HepG2 (cell line): ENCODE results near the gene COL9A1. TPM values are rescaled to one million over a fixed set of nuclear protein-coding genes. Genes with fewer than 3 reads are reported as not detected.

Experiments used
- ATAC-seq: fragments of 200-7000 bp; cut with Tn5 transposase; 3 replicates; pipeline ENCODE4 v1.9.1; 2020; ENCODE audit warnings: mild to moderate bottlenecking, moderate library complexity
- BruUV-seq: library from RNA; stranded (reverse); fragments of 400-500 nt; replicated peaks from 2 replicates; lab custom pipeline; 2021; lab: Mats Ljungman, UMichigan
- CTCF ChIA-PET: fragments of 300-600 bp; formaldehyde crosslinking; extraction: SDS; loops from one replicate; lab custom pipeline; 2021; ENCODE audit warnings: low total read pairs, inconsistent platforms, low intra/inter-chr PET ratio; lab: Yijun Ruan, JAX
- POLR2A ChIA-PET: fragments of 350-600 bp; sonication (Branson Sonifier 250); formaldehyde crosslinking; loops from one replicate; lab custom pipeline; 2020; ENCODE audit warnings: antibody characterized with exemption, inconsistent platforms; lab: Yijun Ruan, JAX
- DNase-seq: peaks from one replicate; pipeline ENCODE4 v3.0.0-alpha.2; 2015; ENCODE audit warnings: low spot score
- FAIRE-seq: peaks from 3 replicates; lab custom pipeline; 2011; peaks lifted over from hg19 to GRCh38; lab: Jason Lieb, UNC
- H2AFZ ChIP-seq: one replicate; pipeline ENCODE4 v1.6.1; 2011; ENCODE audit warnings: low read length, inconsistent platforms
- H3K27ac ChIP-seq: fragments of 300-600 bp; 3 replicates; pipeline ENCODE4 v1.8.0; 2011; ENCODE audit warnings: mixed run types, mild to moderate bottlenecking, mixed read lengths, low read length, inconsistent platforms; ENCODE audit not compliant: insufficient read depth; ENCODE audit errors: extremely low read length
- H3K27me3 ChIP-seq, 2 experiments: fragments of 200-600 bp in 1 of 2; 2 replicates in 1 of 2; 3 replicates in 1 of 2; pipeline versions ENCODE4 v1.6.0 to v1.8.0; 2011; ENCODE audit warnings: low read length in 2 of 2, mild to moderate bottlenecking in 2 of 2, moderate library complexity in 2 of 2, inconsistent platforms in 1 of 2; ENCODE audit not compliant: insufficient read depth in 2 of 2, control insufficient read depth in 1 of 2
- H3K36me3 ChIP-seq, 2 experiments: fragments of 200-600 bp in 1 of 2; replicated peaks in 1 of 2; 2 replicates in 1 of 2; 3 replicates in 1 of 2; pipeline versions ENCODE4 v1.5.1 to v1.8.0; 2011; ENCODE audit warnings: low read length in 2 of 2, inconsistent platforms in 1 of 2; ENCODE audit not compliant: insufficient read depth in 2 of 2, control insufficient read depth in 1 of 2
- H3K4me1 ChIP-seq: 2 replicates; pipeline ENCODE4 v1.5.1; 2012; ENCODE audit warnings: low read length, inconsistent platforms; ENCODE audit not compliant: insufficient read depth
- H3K4me2 ChIP-seq: 2 replicates; pipeline ENCODE4 v1.6.0; 2011; ENCODE audit warnings: low read depth, low read length, inconsistent platforms
- H3K4me3 ChIP-seq, 3 experiments: fragments of 200-600 bp in 1 of 3; sonication (generic), shearing (Covaris generic) in 1 of 3; replicated peaks in 1 of 3; 2 replicates each; pipeline ENCODE4 v1.5.1; 2011 to 2016; ENCODE audit warnings: low read length in 3 of 3, inconsistent platforms in 2 of 3, low read depth in 2 of 3, mild to moderate bottlenecking in 2 of 3, control low read depth in 1 of 3, mixed read lengths in 1 of 3; ENCODE audit not compliant: insufficient read depth in 1 of 3
- H3K79me2 ChIP-seq: one replicate; pipeline ENCODE4 v1.6.1; 2011; ENCODE audit warnings: low read length, inconsistent platforms; ENCODE audit not compliant: insufficient read depth
- H3K9ac ChIP-seq: 2 replicates; pipeline ENCODE4 v1.6.0; 2011; ENCODE audit warnings: mild to moderate bottlenecking, low read depth, low read length, inconsistent platforms; ENCODE audit not compliant: insufficient read depth
- H3K9me3 ChIP-seq: 2 replicates; pipeline ENCODE4 v1.5.1; 2012; ENCODE audit warnings: mild to moderate bottlenecking, low read length
- H4K20me1 ChIP-seq: 2 replicates; pipeline ENCODE4 v1.6.0; 2011; ENCODE audit warnings: inconsistent platforms, mild to moderate bottlenecking, low read length, moderate library complexity; ENCODE audit not compliant: insufficient read depth
- FOXO1 ChIP-seq: sonication (generic); formaldehyde crosslinking; IDR thresholded peaks from 2 replicates; pipeline ENCODE4 v1.4.0; 2020; ENCODE audit warnings: missing genetic modification reagents
- JARID2 ChIP-seq: sonication (generic); formaldehyde crosslinking; IDR thresholded peaks from 2 replicates; pipeline ENCODE4 v1.8.1; 2023; ENCODE audit warnings: missing genetic modification reagents, inconsistent platforms; ENCODE audit not compliant: insufficient replicate concordance
- MAF1 ChIP-seq: sonication (generic); formaldehyde crosslinking; IDR thresholded peaks from 2 replicates; pipeline ENCODE4 v1.5.0; 2020; ENCODE audit warnings: missing genetic modification reagents, borderline replicate concordance
- NONO ChIP-seq, 2 experiments: fragments of 450-650 bp in 1 of 2; sonication (generic) in 1 of 2; formaldehyde crosslinking in 1 of 2; IDR thresholded peaks in 1 of 2; conservative IDR thresholded peaks in 1 of 2; 2 replicates each; pipeline versions ENCODE4 v1.6.1 to v1.8.0; 2017 to 2022; ENCODE audit warnings: mild to moderate bottlenecking in 1 of 2, missing genetic modification reagents in 1 of 2, moderate library complexity in 1 of 2
- SOX6 ChIP-seq, 2 experiments: fragments of 450-650 bp in 1 of 2; sonication (generic) in 1 of 2; formaldehyde crosslinking in 1 of 2; IDR thresholded peaks; 2 replicates each; pipeline versions ENCODE4 v1.4.0 to v1.6.1; 2017 to 2020; ENCODE audit warnings: antibody characterized with exemption in 1 of 2, mild to moderate bottlenecking in 1 of 2, missing genetic modification reagents in 1 of 2
- ZNF230 ChIP-seq: sonication (generic); formaldehyde crosslinking; IDR thresholded peaks from 2 replicates; pipeline ENCODE4 v1.4.0; 2020; ENCODE audit warnings: mild to moderate bottlenecking, missing genetic modification reagents
- ZNF713 ChIP-seq: sonication (generic); formaldehyde crosslinking; IDR thresholded peaks from 2 replicates; pipeline ENCODE4 v1.4.0; 2020; ENCODE audit warnings: mild to moderate bottlenecking, missing genetic modification reagents
- WGBS: methylation state at CpG from one replicate; pipeline ENCODE4 v1.1.6; 2017; ENCODE audit warnings: low lambda C conversion rate; 5-methylcytosine and 5-hydroxymethylcytosine counted together
- in situ Hi-C: cut with HindIII; loops from 2 replicates; pipeline ENCODE4 v1.10.0; 2017; ENCODE audit warnings: low pct_unique_long_range_greater_than_20kb; ENCODE audit not compliant: extremely low pct_ligation_motif_present
- intact Hi-C: fragments of 100-400 bp; cut with micrococcal nuclease; formaldehyde crosslinking; loops from one replicate; pipeline ENCODE4 v1.10.0; 2022; ENCODE audit not compliant: unreplicated experiment
- polyA plus RNA-seq, 8 experiments: library from polyadenylated mRNA; depleted of rRNA in 3 of 8; stranded (reverse) in 7 of 8; unstranded in 1 of 8; fragments of >200 nt; fragmentation: Illumina TruSeq in 4 of 8; extraction: Trizol in 4 of 8; gene quantifications; 2 replicates each; pipeline versions ENCODE4 v1.2.1 to v1.2.3, GENCODE V29; 2011 to 2016; ENCODE audit warnings: low read depth in 4 of 8, missing spikeins in 1 of 8, mixed read lengths in 1 of 8; ENCODE audit not compliant: insufficient read depth in 1 of 8
- total RNA-seq, 5 experiments: library from RNA; depleted of rRNA; stranded (reverse); fragments of >200 nt; fragmentation: Illumina TruSeq; extraction: Trizol; gene quantifications; 2 replicates each; pipeline ENCODE4 v1.2.3, GENCODE V29; 2016; ENCODE audit warnings: low read depth in 1 of 5
- TF ChIP-seq, protein P1 (sequence below): IDR thresholded peaks from 2 replicates; pipeline ENCODE4 v1.6.1; 2016; ENCODE audit warnings: low read depth, control low read depth
- TF ChIP-seq, protein P2 (sequence below): sonication (generic); formaldehyde crosslinking; IDR thresholded peaks from 2 replicates; pipeline ENCODE4 v1.4.0; 2020; ENCODE audit warnings: mild to moderate bottlenecking, missing genetic modification reagents
- TF ChIP-seq, protein P3 (sequence below): fragments of 450-650 bp; IDR thresholded peaks from 2 replicates; pipeline ENCODE4 v1.6.1; 2017

The COL9A1 gene
- total and polyA plus RNA-seq, 2 of the 13 experiments (the other 11 are each of a cell fraction or from before 2014, with no cell fraction given), result 0.08 TPM; not detected in 1

- in situ Hi-C loops (no loop called here), intact Hi-C loops (no loop called here)
- Histone ChIP-seq H3K27ac (no peak overlapping the region), H3K9ac (no peak overlapping the region), H3K9me3 (no peaks in the 10 kb centered on the region), H3K79me2 (no peaks in the 10 kb centered on the region), H2AFZ (no peak overlapping the region), H3K4me3 (no peak overlapping the region), H3K4me1 (no peaks in the 10 kb centered on the region), H3K27me3 (0 out of 5 replicates have a peak, but pooled peaks cover 0 to 2% of the 10 kb centered on the region in 2 experiments), H3K36me3 (no peaks in the 10 kb centered on the region), H3K4me2 (no peak overlapping the region), H4K20me1 (no peaks in the 10 kb centered on the region)
- no peak for ATAC-seq
- no peak for DNase-seq
- no TSS peak for BruUV-seq
- ChIA-PET POLR2A (no interaction called here), CTCF (no interaction called here)
- TF ChIP-seq NONO (IDR thresholded peaks at IDR 0.05) (no peak), NONO (CRISPR knock-in tag; conservative IDR thresholded peaks at IDR 0.05) (no peak), JARID2 (no peak)
- TF ChIP-seq, protein P1, sequence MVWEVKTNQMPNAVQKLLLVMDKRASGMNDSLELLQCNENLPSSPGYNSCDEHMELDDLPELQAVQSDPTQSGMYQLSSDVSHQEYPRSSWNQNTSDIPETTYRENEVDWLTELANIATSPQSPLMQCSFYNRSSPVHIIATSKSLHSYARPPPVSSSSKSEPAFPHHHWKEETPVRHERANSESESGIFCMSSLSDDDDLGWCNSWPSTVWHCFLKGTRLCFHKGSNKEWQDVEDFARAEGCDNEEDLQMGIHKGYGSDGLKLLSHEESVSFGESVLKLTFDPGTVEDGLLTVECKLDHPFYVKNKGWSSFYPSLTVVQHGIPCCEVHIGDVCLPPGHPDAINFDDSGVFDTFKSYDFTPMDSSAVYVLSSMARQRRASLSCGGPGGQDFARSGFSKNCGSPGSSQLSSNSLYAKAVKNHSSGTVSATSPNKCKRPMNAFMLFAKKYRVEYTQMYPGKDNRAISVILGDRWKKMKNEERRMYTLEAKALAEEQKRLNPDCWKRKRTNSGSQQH (CRISPR knock-in tag), result no peak
- no peak for FAIRE-seq
Observed at GRCh38 chr6:70298068-70298467, 4.8 kb downstream of the COL9A1 start.

DNA sequence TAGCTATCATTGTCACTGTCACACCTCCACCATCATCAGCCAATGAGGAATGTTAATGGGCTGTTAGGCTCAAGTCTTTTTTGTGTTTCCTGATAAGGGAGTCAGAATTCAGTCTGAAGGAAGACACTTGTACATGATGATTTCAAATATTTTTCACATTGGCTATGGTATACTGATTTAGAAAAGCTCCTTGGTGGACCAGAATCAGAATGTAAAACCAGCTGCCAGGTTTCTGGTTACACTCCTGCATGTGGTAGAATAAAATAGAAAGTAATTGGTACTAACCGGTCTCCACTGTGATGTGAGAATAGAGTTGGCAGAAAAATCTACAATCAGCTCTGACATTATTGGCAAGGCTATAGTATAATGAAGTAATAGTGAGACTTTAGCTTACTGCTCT is 10.7 kb downstream of the COL9A1 start:
- no peaks in the 10 kb centered on the region for H3K36me3 ChIP-seq
- ChIA-PET POLR2A (no interaction called here), CTCF (no interaction called here)
- H2AFZ ChIP-seq, result no peak overlapping the region
- no peak overlapping the region for H3K4me3 ChIP-seq
- no peak for DNase-seq
- H3K9ac ChIP-seq, result no peak overlapping the region
- H3K79me2 ChIP-seq, result no peaks in the 10 kb centered on the region
- in situ Hi-C loops, result no loop called here
- no peaks in the 10 kb centered on the region for H3K9me3 ChIP-seq
- FAIRE-seq, result no peak
- H4K20me1 ChIP-seq, result no peaks in the 10 kb centered on the region
- BruUV-seq, result no TSS peak
- H3K4me1 ChIP-seq, result no peaks in the 10 kb centered on the region
- H3K4me2 ChIP-seq, result no peak overlapping the region
- ATAC-seq, result no peak
- WGBS, result 4% methylated on average over 1 of the region's 1 CpG
- peaks cover 0 to 3% of the 10 kb centered on the region in 2 experiments; a peak in 2 of 5 replicates for H3K27me3 ChIP-seq
- H3K27ac ChIP-seq, result no peak overlapping the region
- intact Hi-C loops, result no loop called here
- TF ChIP-seq MAF1 (CRISPR knock-in tag) (no peak), ZNF230 (CRISPR knock-in tag) (no peak), FOXO1 (no peak), ZNF713 (CRISPR knock-in tag) (no peak), SOX6 (IDR thresholded peaks at IDR 0.05) (no peak), SOX6 (CRISPR knock-in tag; IDR thresholded peaks at IDR 0.05) (no peak)
- TF ChIP-seq, protein P2, sequence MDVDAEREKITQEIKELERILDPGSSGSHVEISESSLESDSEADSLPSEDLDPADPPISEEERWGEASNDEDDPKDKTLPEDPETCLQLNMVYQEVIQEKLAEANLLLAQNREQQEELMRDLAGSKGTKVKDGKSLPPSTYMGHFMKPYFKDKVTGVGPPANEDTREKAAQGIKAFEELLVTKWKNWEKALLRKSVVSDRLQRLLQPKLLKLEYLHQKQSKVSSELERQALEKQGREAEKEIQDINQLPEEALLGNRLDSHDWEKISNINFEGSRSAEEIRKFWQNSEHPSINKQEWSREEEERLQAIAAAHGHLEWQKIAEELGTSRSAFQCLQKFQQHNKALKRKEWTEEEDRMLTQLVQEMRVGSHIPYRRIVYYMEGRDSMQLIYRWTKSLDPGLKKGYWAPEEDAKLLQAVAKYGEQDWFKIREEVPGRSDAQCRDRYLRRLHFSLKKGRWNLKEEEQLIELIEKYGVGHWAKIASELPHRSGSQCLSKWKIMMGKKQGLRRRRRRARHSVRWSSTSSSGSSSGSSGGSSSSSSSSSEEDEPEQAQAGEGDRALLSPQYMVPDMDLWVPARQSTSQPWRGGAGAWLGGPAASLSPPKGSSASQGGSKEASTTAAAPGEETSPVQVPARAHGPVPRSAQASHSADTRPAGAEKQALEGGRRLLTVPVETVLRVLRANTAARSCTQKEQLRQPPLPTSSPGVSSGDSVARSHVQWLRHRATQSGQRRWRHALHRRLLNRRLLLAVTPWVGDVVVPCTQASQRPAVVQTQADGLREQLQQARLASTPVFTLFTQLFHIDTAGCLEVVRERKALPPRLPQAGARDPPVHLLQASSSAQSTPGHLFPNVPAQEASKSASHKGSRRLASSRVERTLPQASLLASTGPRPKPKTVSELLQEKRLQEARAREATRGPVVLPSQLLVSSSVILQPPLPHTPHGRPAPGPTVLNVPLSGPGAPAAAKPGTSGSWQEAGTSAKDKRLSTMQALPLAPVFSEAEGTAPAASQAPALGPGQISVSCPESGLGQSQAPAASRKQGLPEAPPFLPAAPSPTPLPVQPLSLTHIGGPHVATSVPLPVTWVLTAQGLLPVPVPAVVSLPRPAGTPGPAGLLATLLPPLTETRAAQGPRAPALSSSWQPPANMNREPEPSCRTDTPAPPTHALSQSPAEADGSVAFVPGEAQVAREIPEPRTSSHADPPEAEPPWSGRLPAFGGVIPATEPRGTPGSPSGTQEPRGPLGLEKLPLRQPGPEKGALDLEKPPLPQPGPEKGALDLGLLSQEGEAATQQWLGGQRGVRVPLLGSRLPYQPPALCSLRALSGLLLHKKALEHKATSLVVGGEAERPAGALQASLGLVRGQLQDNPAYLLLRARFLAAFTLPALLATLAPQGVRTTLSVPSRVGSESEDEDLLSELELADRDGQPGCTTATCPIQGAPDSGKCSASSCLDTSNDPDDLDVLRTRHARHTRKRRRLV, result no peak
- TF ChIP-seq, protein P3, sequence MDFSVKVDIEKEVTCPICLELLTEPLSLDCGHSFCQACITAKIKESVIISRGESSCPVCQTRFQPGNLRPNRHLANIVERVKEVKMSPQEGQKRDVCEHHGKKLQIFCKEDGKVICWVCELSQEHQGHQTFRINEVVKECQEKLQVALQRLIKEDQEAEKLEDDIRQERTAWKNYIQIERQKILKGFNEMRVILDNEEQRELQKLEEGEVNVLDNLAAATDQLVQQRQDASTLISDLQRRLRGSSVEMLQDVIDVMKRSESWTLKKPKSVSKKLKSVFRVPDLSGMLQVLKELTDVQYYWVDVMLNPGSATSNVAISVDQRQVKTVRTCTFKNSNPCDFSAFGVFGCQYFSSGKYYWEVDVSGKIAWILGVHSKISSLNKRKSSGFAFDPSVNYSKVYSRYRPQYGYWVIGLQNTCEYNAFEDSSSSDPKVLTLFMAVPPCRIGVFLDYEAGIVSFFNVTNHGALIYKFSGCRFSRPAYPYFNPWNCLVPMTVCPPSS, result no peak
